ENCODE results near the gene KCNH1. TPM values are rescaled to one million over a fixed set of nuclear protein-coding genes. Genes with fewer than 3 reads are reported as not detected.

KCNH1 gene
- total and polyA plus RNA-seq, 4 donors: not detected

DNA sequence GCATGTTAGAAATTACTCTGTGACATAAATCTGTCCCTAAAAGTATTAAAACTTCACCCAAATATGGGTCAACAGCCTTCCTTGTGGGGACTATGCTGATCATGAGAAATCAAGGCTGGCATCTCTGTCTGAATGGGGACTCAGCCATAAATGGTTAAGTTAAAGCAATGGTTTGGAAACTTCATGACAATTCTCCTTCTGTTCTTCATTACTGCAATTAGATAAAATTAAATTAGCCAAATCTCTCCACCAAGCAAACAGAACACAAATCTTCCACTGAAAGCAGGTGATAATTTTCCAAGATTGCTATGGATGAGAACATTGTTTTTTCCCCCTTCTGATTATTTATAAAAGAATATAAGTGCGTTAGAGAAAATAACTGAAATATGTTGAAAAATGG, 346.1 kb downstream of the KCNH1 start:
- no peak for DNase-seq (ENCODE audit: low spot score)
- 88% methylated on average over 1 of the region's 1 CpG for WGBS
- TF ChIP-seq, protein P1, sequence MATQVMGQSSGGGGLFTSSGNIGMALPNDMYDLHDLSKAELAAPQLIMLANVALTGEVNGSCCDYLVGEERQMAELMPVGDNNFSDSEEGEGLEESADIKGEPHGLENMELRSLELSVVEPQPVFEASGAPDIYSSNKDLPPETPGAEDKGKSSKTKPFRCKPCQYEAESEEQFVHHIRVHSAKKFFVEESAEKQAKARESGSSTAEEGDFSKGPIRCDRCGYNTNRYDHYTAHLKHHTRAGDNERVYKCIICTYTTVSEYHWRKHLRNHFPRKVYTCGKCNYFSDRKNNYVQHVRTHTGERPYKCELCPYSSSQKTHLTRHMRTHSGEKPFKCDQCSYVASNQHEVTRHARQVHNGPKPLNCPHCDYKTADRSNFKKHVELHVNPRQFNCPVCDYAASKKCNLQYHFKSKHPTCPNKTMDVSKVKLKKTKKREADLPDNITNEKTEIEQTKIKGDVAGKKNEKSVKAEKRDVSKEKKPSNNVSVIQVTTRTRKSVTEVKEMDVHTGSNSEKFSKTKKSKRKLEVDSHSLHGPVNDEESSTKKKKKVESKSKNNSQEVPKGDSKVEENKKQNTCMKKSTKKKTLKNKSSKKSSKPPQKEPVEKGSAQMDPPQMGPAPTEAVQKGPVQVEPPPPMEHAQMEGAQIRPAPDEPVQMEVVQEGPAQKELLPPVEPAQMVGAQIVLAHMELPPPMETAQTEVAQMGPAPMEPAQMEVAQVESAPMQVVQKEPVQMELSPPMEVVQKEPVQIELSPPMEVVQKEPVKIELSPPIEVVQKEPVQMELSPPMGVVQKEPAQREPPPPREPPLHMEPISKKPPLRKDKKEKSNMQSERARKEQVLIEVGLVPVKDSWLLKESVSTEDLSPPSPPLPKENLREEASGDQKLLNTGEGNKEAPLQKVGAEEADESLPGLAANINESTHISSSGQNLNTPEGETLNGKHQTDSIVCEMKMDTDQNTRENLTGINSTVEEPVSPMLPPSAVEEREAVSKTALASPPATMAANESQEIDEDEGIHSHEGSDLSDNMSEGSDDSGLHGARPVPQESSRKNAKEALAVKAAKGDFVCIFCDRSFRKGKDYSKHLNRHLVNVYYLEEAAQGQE (IDR thresholded peaks at IDR 0.05): no peak

GRCh38 chr1:210786546-210786945, 347.4 kb downstream of the KCNH1 start:
- no peak for TF ChIP-seq RXRA (IDR thresholded peaks at IDR 0.05)
- no peak for TF ChIP-seq FOXA2 (IDR thresholded peaks at IDR 0.05)
- TF ChIP-seq GABPA (IDR thresholded peaks at IDR 0.05 in 1 of 2, conservative IDR thresholded peaks at IDR 0.05 in 1 of 2): no peak
- no peak overlapping the region for H3K9ac ChIP-seq (ENCODE audit: low read depth in 1 of 2, low read length in 2 of 2)
- no peaks in the 10 kb centered on the region for H3K27me3 ChIP-seq (ENCODE audit: control insufficient read depth in 4 of 4, insufficient read depth in 4 of 4, low read length in 3 of 4)
- H3K4me3 ChIP-seq (ENCODE audit: low read depth in 1 of 3, low read length in 3 of 3): no peak overlapping the region
- peaks cover 0 to 9% (median 5%) of the 10 kb centered on the region in 4 donors for H3K4me1 ChIP-seq (ENCODE audit: control insufficient read depth in 4 of 4, insufficient read depth in 4 of 4, low read length in 3 of 4)
- 88% methylated on average over 1 of the region's 1 CpG for WGBS
- DNase-seq (ENCODE audit: low spot score): no peak
- H3K36me3 ChIP-seq (ENCODE audit: control insufficient read depth in 4 of 4, insufficient read depth in 3 of 4, low read depth in 1 of 4, low read length in 3 of 4): no peaks in the 10 kb centered on the region
- H3K27ac ChIP-seq (ENCODE audit: low read depth in 1 of 2, low read length in 2 of 2): no peak overlapping the region
- H3K9me3 ChIP-seq (ENCODE audit: control insufficient read depth in 4 of 4, low read length in 3 of 4): no peaks in the 10 kb centered on the region

More for the DNA sequence above, 346.1 kb downstream of the KCNH1 start:
- Histone ChIP-seq H3K4me1 (ENCODE audit: control insufficient read depth in 4 of 4, insufficient read depth in 4 of 4, low read length in 3 of 4) (peaks cover 0 to 9% (median 5%) of the 10 kb centered on the region in 4 donors), H3K27ac (ENCODE audit: low read depth in 1 of 2, low read length in 2 of 2) (no peak overlapping the region), H3K4me3 (ENCODE audit: low read depth in 1 of 3, low read length in 3 of 3) (no peak overlapping the region), H3K9me3 (ENCODE audit: control insufficient read depth in 4 of 4, low read length in 3 of 4) (no peaks in the 10 kb centered on the region), H3K27me3 (ENCODE audit: control insufficient read depth in 4 of 4, insufficient read depth in 4 of 4, low read length in 3 of 4) (no peaks in the 10 kb centered on the region), H3K36me3 (ENCODE audit: control insufficient read depth in 4 of 4, insufficient read depth in 3 of 4, low read depth in 1 of 4, low read length in 3 of 4) (no peaks in the 10 kb centered on the region), H3K9ac (ENCODE audit: low read depth in 1 of 2, low read length in 2 of 2) (no peak overlapping the region)

DNA sequence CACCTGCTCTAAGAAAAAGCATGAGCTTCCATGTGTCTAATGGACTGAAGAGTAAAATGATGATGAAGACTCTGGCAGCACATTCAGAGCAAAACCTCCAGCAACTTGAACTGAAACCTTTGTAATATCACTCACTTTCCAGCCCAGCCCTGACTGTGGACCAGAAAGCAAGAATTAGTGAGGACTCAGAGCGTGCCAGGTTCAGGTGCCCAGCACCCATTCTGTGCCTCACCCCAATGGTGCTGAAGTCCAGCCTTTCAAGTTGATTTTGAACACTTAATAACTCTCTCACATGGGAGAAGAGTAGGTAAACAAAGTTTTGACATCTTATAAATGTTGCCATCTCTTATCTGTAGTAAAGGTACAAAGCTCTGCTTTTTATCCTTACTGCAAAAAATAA, 350.0 kb downstream of the KCNH1 start:
- TF ChIP-seq YY1 (IDR thresholded peaks at IDR 0.05): no peak
- TF ChIP-seq HNF4A (conservative IDR thresholded peaks at IDR 0.05): peak in 1 of 2 donors; percentile 11
- TF ChIP-seq RXRA (IDR thresholded peaks at IDR 0.05): no peak
- no peak for TF ChIP-seq FOXA2 (IDR thresholded peaks at IDR 0.05)
- TF ChIP-seq FOXA1 (IDR thresholded peaks at IDR 0.05): no peak
- no peak overlapping the region for H3K27ac ChIP-seq (ENCODE audit: low read depth in 1 of 2, low read length in 2 of 2)
- H3K9me3 ChIP-seq (ENCODE audit: control insufficient read depth in 4 of 4, low read length in 3 of 4): no peaks in the 10 kb centered on the region
- no peaks in the 10 kb centered on the region for H3K36me3 ChIP-seq (ENCODE audit: control insufficient read depth in 4 of 4, insufficient read depth in 3 of 4, low read depth in 1 of 4, low read length in 3 of 4)
- WGBS: 44% methylated on average over 1 of the region's 1 CpG
- H3K4me3 ChIP-seq (ENCODE audit: low read depth in 1 of 3, low read length in 3 of 3): no peak overlapping the region
- DNase-seq (ENCODE audit: low spot score): no peak
- H3K4me1 ChIP-seq (ENCODE audit: control insufficient read depth in 4 of 4, insufficient read depth in 4 of 4, low read length in 3 of 4): peaks cover 0 to 9% (median 5%) of the 10 kb centered on the region in 4 donors
- H3K9ac ChIP-seq (ENCODE audit: low read depth in 1 of 2, low read length in 2 of 2): no peak overlapping the region
- no peaks in the 10 kb centered on the region for H3K27me3 ChIP-seq (ENCODE audit: control insufficient read depth in 4 of 4, insufficient read depth in 4 of 4, low read length in 3 of 4)

- no peaks in the 10 kb centered on the region for H3K36me3 ChIP-seq (ENCODE audit: control insufficient read depth in 4 of 4, insufficient read depth in 3 of 4, low read depth in 1 of 4, low read length in 3 of 4)
- H3K4me1 ChIP-seq (ENCODE audit: control insufficient read depth in 4 of 4, insufficient read depth in 4 of 4, low read length in 3 of 4): peaks cover 0 to 9% (median 5%) of the 10 kb centered on the region in 4 donors
- no peak overlapping the region for H3K9ac ChIP-seq (ENCODE audit: low read depth in 1 of 2, low read length in 2 of 2)
- 76% methylated on average over 5 of the region's 5 CpGs for WGBS
- no peaks in the 10 kb centered on the region for H3K27me3 ChIP-seq (ENCODE audit: control insufficient read depth in 4 of 4, insufficient read depth in 4 of 4, low read length in 3 of 4)
- no peak overlapping the region for H3K27ac ChIP-seq (ENCODE audit: low read depth in 1 of 2, low read length in 2 of 2)
- H3K9me3 ChIP-seq (ENCODE audit: control insufficient read depth in 4 of 4, low read length in 3 of 4): no peaks in the 10 kb centered on the region
- no peak for DNase-seq (ENCODE audit: low spot score)
- no peak overlapping the region for H3K4me3 ChIP-seq (ENCODE audit: low read depth in 1 of 3, low read length in 3 of 3)
- TF ChIP-seq JUND (IDR thresholded peaks at IDR 0.05) (no peak), FOXA2 (IDR thresholded peaks at IDR 0.05) (no peak), YY1 (IDR thresholded peaks at IDR 0.05) (no peak), RXRA (IDR thresholded peaks at IDR 0.05) (no peak), NR2F2 (IDR thresholded peaks at IDR 0.05) (no peak), TAF1 (conservative IDR thresholded peaks at IDR 0.05) (no peak), GABPA (IDR thresholded peaks at IDR 0.05 in 1 of 2, conservative IDR thresholded peaks at IDR 0.05 in 1 of 2) (no peak), SP1 (IDR thresholded peaks at IDR 0.05) (no peak), FOXA1 (IDR thresholded peaks at IDR 0.05) (no peak)
- TF ChIP-seq, protein P2, sequence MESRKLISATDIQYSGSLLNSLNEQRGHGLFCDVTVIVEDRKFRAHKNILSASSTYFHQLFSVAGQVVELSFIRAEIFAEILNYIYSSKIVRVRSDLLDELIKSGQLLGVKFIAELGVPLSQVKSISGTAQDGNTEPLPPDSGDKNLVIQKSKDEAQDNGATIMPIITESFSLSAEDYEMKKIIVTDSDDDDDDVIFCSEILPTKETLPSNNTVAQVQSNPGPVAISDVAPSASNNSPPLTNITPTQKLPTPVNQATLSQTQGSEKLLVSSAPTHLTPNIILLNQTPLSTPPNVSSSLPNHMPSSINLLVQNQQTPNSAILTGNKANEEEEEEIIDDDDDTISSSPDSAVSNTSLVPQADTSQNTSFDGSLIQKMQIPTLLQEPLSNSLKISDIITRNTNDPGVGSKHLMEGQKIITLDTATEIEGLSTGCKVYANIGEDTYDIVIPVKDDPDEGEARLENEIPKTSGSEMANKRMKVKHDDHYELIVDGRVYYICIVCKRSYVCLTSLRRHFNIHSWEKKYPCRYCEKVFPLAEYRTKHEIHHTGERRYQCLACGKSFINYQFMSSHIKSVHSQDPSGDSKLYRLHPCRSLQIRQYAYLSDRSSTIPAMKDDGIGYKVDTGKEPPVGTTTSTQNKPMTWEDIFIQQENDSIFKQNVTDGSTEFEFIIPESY (IDR thresholded peaks at IDR 0.05): no peak
- TF ChIP-seq, protein P1 (IDR thresholded peaks at IDR 0.05): no peak
These were observed 352.3 kb downstream of the KCNH1 start for GRCh38 chr1:210781652-210782051.
